Measurements from ENCODE around the gene NUDT5. TPM values are rescaled to one million over a fixed set of nuclear protein-coding genes. Genes with fewer than 3 reads are reported as not detected.

NUDT5 gene
- total and polyA plus RNA-seq, 2 of the 13 experiments (the other 11 are each of a cell fraction or from before 2014, with no cell fraction given), result 79.6 to 134 TPM

GRCh38 chr10:12214093-12214492 lies 18.4 kb upstream of the NUDT5 start:
- intact Hi-C loops (cut with micrococcal nuclease; ENCODE audit: unreplicated experiment), result no loop called here
- H3K4me1 ChIP-seq (ENCODE audit: insufficient read depth, low read length), result no peaks in the 10 kb centered on the region
- no peak for TF ChIP-seq ZNF3 (CRISPR knock-in tag; IDR thresholded peaks at IDR 0.05)
- TF ChIP-seq ZNF253 (CRISPR knock-in tag; IDR thresholded peaks at IDR 0.05; ENCODE audit: borderline replicate concordance), result no peak
- no peak for TF ChIP-seq ZBTB38 (CRISPR knock-in tag; IDR thresholded peaks at IDR 0.05)
- TF ChIP-seq ZSCAN20 (CRISPR knock-in tag; IDR thresholded peaks at IDR 0.05; ENCODE audit: borderline replicate concordance), result no peak
- no peak for TF ChIP-seq ERF (CRISPR knock-in tag; IDR thresholded peaks at IDR 0.05)
- TF ChIP-seq PATZ1 (CRISPR knock-in tag; IDR thresholded peaks at IDR 0.05), result no peak
- no peak for TF ChIP-seq ZNF576 (CRISPR knock-in tag; IDR thresholded peaks at IDR 0.05)
- H3K4me2 ChIP-seq (ENCODE audit: low read depth, low read length), result no peak overlapping the region
- H4K20me1 ChIP-seq (ENCODE audit: insufficient read depth, low read length), result peaks cover 8% of the 10 kb centered on the region
- ChIA-PET CTCF (ENCODE audit: low intra/inter-chr PET ratio, low total read pairs) (interaction anchor here (3.2 kb wide), 1 partner anchor 442 kb away, joined by 9 read pairs; no protein-coding TSS in a partner anchor), POLR2A (interaction anchor here (1.3 kb wide), 1 partner anchor 23 kb away, joined by 3 read pairs; no protein-coding TSS in a partner anchor)
- no peaks in the 10 kb centered on the region for H3K79me2 ChIP-seq (ENCODE audit: insufficient read depth, low read length)
- no peak for DNase-seq (ENCODE audit: low spot score)
- in situ Hi-C loops (cut with HindIII; ENCODE audit: extremely low pct_ligation_motif_present, low pct_unique_long_range_greater_than_20kb), result no loop called here
- no peak overlapping the region for H2AFZ ChIP-seq (ENCODE audit: low read length)
- H3K36me3 ChIP-seq (replicated peaks in 1 of 2; ENCODE audit: control insufficient read depth in 1 of 2, insufficient read depth in 2 of 2, low read length in 2 of 2), result peaks cover 16 to 66% of the 10 kb centered on the region in 2 experiments
- FAIRE-seq, result no peak
- no peaks in the 10 kb centered on the region for H3K27me3 ChIP-seq (ENCODE audit: control insufficient read depth in 1 of 2, insufficient read depth in 2 of 2, low read length in 2 of 2)
- no peak overlapping the region for H3K27ac ChIP-seq (ENCODE audit: extremely low read length, insufficient read depth, low read length)
- no peak for ATAC-seq
- BruUV-seq (replicated peaks), result no TSS peak
- 98% methylated on average over 4 of the region's 4 CpGs for WGBS (ENCODE audit: low lambda C conversion rate)
- no peak overlapping the region for H3K9ac ChIP-seq (ENCODE audit: insufficient read depth, low read depth, low read length)
- no peak overlapping the region for H3K4me3 ChIP-seq (replicated peaks in 1 of 3; ENCODE audit: insufficient read depth in 1 of 3, low read depth in 2 of 3, low read length in 3 of 3)
- no peaks in the 10 kb centered on the region for H3K9me3 ChIP-seq (ENCODE audit: low read length)

Data from HepG2 (cell line).